Measurements from ENCODE around the gene TFDP1. TPM values are rescaled to one million over a fixed set of nuclear protein-coding genes. Genes with fewer than 3 reads are reported as not detected.
A peak's percentile ranks its signal among the peaks of the same experiment; 100 is the strongest.

The TFDP1 gene
- total RNA-seq, 1 experiment from 2014 or later: 127 TPM

- no peak for DNase-seq
- Histone ChIP-seq H3K27ac (no peak overlapping the region), H3K4me3 (no peak overlapping the region), H3K4me1 (no peaks in the 10 kb centered on the region), H3K36me3 (peaks cover 18% of the 10 kb centered on the region), H3K9me3 (replicated peaks) (no peaks in the 10 kb centered on the region), H3K27me3 (no peaks in the 10 kb centered on the region)
Observed at GRCh38 chr13:113607056-113607888, 22.7 kb downstream of the TFDP1 start.

GRCh38 chr13:113607889-113608635 lies 23.5 kb downstream of the TFDP1 start:
- Histone ChIP-seq H3K9me3 (replicated peaks) (no peaks in the 10 kb centered on the region), H3K36me3 (peaks cover 19% of the 10 kb centered on the region), H3K27ac (no peak overlapping the region), H3K27me3 (no peaks in the 10 kb centered on the region), H3K4me1 (no peaks in the 10 kb centered on the region), H3K4me3 (no peak overlapping the region)
- DNase-seq: no peak

GRCh38 chr13:113608967-113609533 lies 24.5 kb downstream of the TFDP1 start:
- Histone ChIP-seq H3K36me3 (peaks cover 20% of the 10 kb centered on the region), H3K9me3 (replicated peaks) (no peaks in the 10 kb centered on the region), H3K4me1 (no peaks in the 10 kb centered on the region), H3K27ac (no peak overlapping the region), H3K4me3 (no peak overlapping the region), H3K27me3 (no peaks in the 10 kb centered on the region)
- no peak for DNase-seq

GRCh38 chr13:113609616-113610015 lies 25.1 kb downstream of the TFDP1 start:
- Histone ChIP-seq H3K27me3 (no peaks in the 10 kb centered on the region), H3K9me3 (replicated peaks) (no peaks in the 10 kb centered on the region), H3K27ac (no peak overlapping the region), H3K4me1 (no peaks in the 10 kb centered on the region), H3K4me3 (no peak overlapping the region), H3K36me3 (peaks cover 17% of the 10 kb centered on the region)
- no peak for DNase-seq

GRCh38 chr13:113610266-113610665 lies 25.7 kb downstream of the TFDP1 start:
- DNase-seq: no peak
- Histone ChIP-seq H3K36me3 (peaks cover 17% of the 10 kb centered on the region), H3K4me1 (no peaks in the 10 kb centered on the region)

GRCh38 chr13:113611996-113612395 lies 27.4 kb downstream of the TFDP1 start:
- no peaks in the 10 kb centered on the region for H3K4me1 ChIP-seq
- H3K27me3 ChIP-seq: no peaks in the 10 kb centered on the region
- H3K9me3 ChIP-seq (replicated peaks): no peaks in the 10 kb centered on the region
- H3K27ac ChIP-seq: no peak overlapping the region
- no peak overlapping the region for H3K4me3 ChIP-seq
- H3K36me3 ChIP-seq: peaks cover 20% of the 10 kb centered on the region
- no peak for DNase-seq

More at GRCh38 chr13:113610266-113610665, 25.7 kb downstream of the TFDP1 start:
- H3K4me3 ChIP-seq: no peak overlapping the region
- no peaks in the 10 kb centered on the region for H3K27me3 ChIP-seq
- H3K27ac ChIP-seq: no peak overlapping the region
- H3K9me3 ChIP-seq (replicated peaks): no peaks in the 10 kb centered on the region

- Histone ChIP-seq H3K36me3 (peaks cover 22% of the 10 kb centered on the region), H3K27ac (no peak overlapping the region)
- no peak for DNase-seq
Observed at GRCh38 chr13:113612607-113613006, 28.1 kb downstream of the TFDP1 start.

GRCh38 chr13:113613789-113614379 lies 29.3 kb downstream of the TFDP1 start:
- no peak for DNase-seq
- Histone ChIP-seq H3K27me3 (no peaks in the 10 kb centered on the region), H3K9me3 (replicated peaks) (no peaks in the 10 kb centered on the region), H3K4me3 (no peak overlapping the region), H3K27ac (no peak overlapping the region), H3K36me3 (peaks cover 25% of the 10 kb centered on the region), H3K4me1 (no peaks in the 10 kb centered on the region)

More at GRCh38 chr13:113612607-113613006, 28.1 kb downstream of the TFDP1 start:
- H3K27me3 ChIP-seq: no peaks in the 10 kb centered on the region
- no peaks in the 10 kb centered on the region for H3K9me3 ChIP-seq (replicated peaks)
- H3K4me3 ChIP-seq: no peak overlapping the region
- H3K4me1 ChIP-seq: no peaks in the 10 kb centered on the region

- Histone ChIP-seq H3K36me3 (peaks cover 24% of the 10 kb centered on the region), H3K4me1 (no peaks in the 10 kb centered on the region), H3K27ac (no peak overlapping the region), H3K27me3 (no peaks in the 10 kb centered on the region), H3K9me3 (replicated peaks) (no peaks in the 10 kb centered on the region), H3K4me3 (no peak overlapping the region)
- DNase-seq: no peak
Observed at GRCh38 chr13:113616281-113616906, 31.8 kb downstream of the TFDP1 start.

- Histone ChIP-seq H3K9me3 (replicated peaks) (no peaks in the 10 kb centered on the region), H3K4me1 (no peaks in the 10 kb centered on the region), H3K4me3 (no peak overlapping the region), H3K27ac (no peak overlapping the region), H3K27me3 (no peaks in the 10 kb centered on the region), H3K36me3 (peaks cover 23% of the 10 kb centered on the region)
- DNase-seq: peak in 1 of 2 experiments; percentile 7
Observed at GRCh38 chr13:113616991-113617749, 32.6 kb downstream of the TFDP1 start.

- H3K27me3 ChIP-seq: no peaks in the 10 kb centered on the region
- H3K4me3 ChIP-seq: no peak overlapping the region
- no peaks in the 10 kb centered on the region for H3K9me3 ChIP-seq (replicated peaks)
- H3K36me3 ChIP-seq: peaks cover 26% of the 10 kb centered on the region
- no peak for DNase-seq
- no peaks in the 10 kb centered on the region for H3K4me1 ChIP-seq
- H3K27ac ChIP-seq: no peak overlapping the region
Observed at GRCh38 chr13:113617961-113618360, 33.4 kb downstream of the TFDP1 start.

- DNase-seq: no peak
- H3K4me1 ChIP-seq: no peaks in the 10 kb centered on the region
- no peaks in the 10 kb centered on the region for H3K9me3 ChIP-seq (replicated peaks)
- H3K4me3 ChIP-seq: no peak overlapping the region
- peaks cover 31% of the 10 kb centered on the region for H3K36me3 ChIP-seq
- H3K27ac ChIP-seq: no peak overlapping the region
- H3K27me3 ChIP-seq: no peaks in the 10 kb centered on the region
Observed at GRCh38 chr13:113618455-113618854, 33.9 kb downstream of the TFDP1 start.

GRCh38 chr13:113620036-113620796 lies 35.7 kb downstream of the TFDP1 start:
- H3K4me3 ChIP-seq: no peak overlapping the region
- no peaks in the 10 kb centered on the region for H3K27me3 ChIP-seq
- H3K9me3 ChIP-seq (replicated peaks): no peaks in the 10 kb centered on the region
- peaks cover 33% of the 10 kb centered on the region for H3K36me3 ChIP-seq
- H3K27ac ChIP-seq: no peak overlapping the region
- no peak for DNase-seq
- no peaks in the 10 kb centered on the region for H3K4me1 ChIP-seq
